ENCODE data around the gene WDR74. TPM values are rescaled to one million over a fixed set of nuclear protein-coding genes. Genes with fewer than 3 reads are reported as not detected.
"Not testable (repeated sequence)": the region's sequence is repeated elsewhere in the genome, so short reads cannot be mapped to it uniquely, and the experiment has no call there.

The WDR74 gene
- total RNA-seq, 1 experiment from 2014 or later, result 61.8 TPM

- DNase-seq (ENCODE audit: low read depth), result no peak
These were observed 21.6 kb upstream of the WDR74 start for GRCh38 chr11:62860835-62861563.

GRCh38 chr11:62859281-62859703, 19.9 kb upstream of the WDR74 start:
- DNase-seq (ENCODE audit: low read depth), result not testable (repeated sequence)

DNA sequence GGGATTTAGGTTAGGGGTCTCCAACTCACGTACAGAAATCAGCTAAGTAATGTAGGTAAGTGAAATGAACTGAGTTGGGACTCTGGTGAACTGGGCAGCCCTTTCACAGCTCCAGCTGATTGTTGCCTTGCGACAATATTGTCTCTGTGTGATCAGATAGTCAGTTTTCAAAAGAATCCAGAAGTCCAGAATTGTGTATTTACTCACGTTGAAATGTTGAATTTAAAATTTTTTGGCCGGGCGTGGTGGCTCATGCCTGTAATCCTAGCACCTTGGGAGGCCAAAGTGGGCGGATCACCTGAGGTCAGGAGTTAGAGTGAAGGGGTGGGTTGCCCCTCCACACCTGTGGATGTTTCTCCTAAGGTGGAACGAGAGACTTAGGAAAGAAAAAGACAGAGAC, 18.8 kb upstream of the WDR74 start:
- DNase-seq (ENCODE audit: low read depth), result no peak

GRCh38 chr11:62857541-62857982, 18.2 kb upstream of the WDR74 start:
- no peak for DNase-seq (ENCODE audit: low read depth)

DNA sequence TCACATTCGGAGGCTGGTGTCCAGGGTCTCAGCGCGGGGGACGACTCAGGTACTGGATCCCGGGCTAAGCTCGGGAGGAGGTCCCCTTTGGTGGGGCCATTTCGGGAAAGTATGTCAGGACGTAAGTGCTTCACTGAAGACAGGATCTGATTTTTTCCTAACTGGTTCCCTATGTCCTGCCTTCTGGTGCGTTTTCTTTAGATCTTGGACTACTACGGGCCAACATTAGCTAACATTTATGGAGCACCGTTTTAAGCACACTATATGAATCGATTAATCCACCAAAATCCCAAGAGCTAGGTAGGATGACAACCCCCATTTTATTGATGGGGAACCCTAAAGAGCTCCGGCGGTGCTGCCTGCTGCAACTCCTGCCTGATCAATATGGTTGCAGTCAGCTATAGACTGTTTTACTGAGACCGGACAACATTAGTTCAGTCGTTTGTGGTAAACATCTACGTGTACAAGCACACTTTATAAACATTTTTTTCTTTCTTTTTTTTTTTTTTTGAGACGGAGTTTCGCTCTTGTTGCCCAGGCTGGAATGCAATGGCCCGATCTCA, 17.0 kb upstream of the WDR74 start:
- DNase-seq (ENCODE audit: low read depth), result no peak

GRCh38 chr11:62855571-62856332, 16.4 kb upstream of the WDR74 start:
- peak; percentile 98 for DNase-seq (ENCODE audit: low read depth)

- DNase-seq (ENCODE audit: low read depth), result no peak
These were observed 15.6 kb upstream of the WDR74 start for GRCh38 chr11:62854825-62855570.

DNA sequence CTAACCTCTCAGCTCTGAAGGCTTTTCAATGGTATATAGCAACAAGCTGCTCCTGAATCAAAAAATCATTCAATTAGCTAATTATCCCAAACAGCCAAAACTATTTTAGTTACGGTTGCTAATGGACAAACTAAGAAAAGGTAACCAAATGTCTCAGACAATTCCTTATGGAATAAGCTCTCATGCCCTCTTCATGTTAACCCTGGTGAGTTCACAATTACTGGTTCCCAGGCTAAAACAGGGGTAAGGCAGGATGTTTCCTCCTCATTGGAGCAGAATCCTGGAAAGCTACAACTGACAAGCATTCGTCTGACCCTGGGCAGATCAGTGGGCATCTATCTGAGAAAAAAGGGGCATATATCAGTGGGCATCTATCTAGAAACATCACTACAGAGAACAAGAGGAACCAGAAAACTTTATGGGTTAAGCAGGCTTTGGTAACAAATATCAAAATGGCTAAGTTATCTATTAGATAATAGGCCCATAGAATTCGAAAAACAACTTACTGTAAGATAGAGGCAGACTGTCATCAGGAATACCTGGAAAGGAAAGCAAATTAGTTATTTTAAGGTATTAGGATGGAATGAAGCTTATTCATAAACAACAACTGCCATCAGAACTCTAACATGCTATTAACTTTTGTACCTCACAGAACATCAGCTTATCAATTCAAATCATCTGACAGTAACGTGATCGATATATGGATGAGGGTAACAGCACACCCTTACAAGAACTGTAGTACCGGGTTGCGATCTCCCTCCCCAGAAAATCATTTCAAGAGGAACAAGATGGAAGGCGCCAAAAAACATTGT, 14.8 kb upstream of the WDR74 start:
- DNase-seq (ENCODE audit: low read depth), result no peak

- no peak for DNase-seq (ENCODE audit: low read depth)
These were observed 14.0 kb upstream of the WDR74 start for GRCh38 chr11:62853279-62853965.

DNA sequence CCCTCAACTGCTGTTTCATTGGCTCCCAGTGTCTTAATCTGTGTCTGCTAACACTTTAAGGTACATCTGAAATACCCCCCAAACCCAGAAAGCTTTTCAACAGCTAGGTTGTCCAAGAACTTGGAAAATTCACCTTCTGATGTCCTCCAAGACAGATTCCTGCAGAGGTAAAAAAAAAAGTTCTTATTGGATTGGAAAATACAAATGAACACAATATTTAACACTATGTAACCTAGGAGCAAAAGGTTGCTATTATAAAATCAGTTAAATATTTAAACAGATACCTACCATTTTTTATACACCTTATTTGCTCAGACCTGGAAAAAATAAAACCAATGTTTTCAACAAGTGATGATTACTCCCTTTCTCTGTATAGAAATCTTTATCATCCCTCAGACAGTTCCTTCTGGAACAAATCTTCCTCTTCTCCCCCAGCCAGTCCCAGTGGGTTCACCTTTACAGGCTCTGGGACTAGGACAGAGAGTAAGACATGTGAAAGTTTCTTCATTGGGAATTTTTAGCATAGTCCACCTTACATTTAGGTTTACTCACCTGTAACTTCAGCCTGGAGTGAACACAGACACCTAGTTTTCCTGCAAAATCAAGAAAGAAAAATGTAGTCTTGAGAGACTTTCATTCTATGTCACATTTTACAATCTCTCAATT, 13.3 kb upstream of the WDR74 start:
- DNase-seq (ENCODE audit: low read depth), result no peak

GRCh38 chr11:62851807-62852522, 12.6 kb upstream of the WDR74 start:
- peak; percentile 45 for DNase-seq (ENCODE audit: low read depth)

- peak; percentile 48 for DNase-seq (ENCODE audit: low read depth)
These were observed 11.8 kb upstream of the WDR74 start for GRCh38 chr11:62850911-62851806.

DNA sequence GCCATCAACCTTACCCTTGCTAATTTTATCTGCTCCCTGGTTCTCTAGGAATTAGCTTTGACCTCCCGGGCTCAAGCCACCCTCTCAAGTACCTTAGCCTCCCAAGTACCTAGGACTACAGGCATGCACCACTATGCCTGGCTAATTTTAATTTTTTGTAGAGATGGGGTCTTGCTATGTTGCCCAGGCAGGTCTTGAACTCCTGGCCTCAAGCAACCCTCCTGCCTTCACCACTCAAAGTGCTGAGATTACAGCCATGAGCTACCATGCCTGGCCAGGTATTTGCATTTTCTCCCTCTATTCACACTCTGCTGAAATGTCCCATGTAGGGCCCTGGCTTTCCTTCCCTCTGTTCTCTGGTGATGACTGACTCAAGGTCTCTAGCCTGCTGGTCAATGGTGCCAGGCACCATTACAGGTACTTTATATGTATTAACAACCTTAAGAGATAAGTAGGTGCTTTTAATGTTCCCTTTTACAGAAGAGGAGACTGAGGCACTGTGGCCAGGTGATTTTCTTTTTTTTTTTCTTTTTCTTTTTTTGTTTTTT, 8.5 kb upstream of the WDR74 start:
- DNase-seq (ENCODE audit: low read depth), result no peak

DNA sequence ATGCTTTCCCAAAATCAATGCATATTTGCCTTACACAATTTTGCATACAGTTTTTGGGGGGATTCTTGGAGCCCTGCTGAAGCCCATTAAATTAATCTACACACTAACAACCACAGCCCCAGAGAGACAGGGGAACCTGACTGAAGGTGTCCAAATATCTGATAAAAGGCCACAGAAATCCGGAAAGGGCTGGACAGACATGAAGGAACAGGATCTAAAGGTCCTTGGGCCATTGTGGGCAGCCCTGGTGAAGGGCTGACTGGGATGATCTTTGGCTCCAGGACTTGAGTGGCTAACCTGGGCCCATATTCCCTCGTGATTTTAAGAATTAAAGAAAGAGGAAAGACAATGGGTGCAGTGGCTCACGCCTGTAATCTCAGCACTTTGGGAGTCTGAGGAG, 6.8 kb upstream of the WDR74 start:
- no peak for DNase-seq (ENCODE audit: low read depth)

GRCh38 chr11:62844154-62844553, 4.8 kb upstream of the WDR74 start:
- DNase-seq (ENCODE audit: low read depth), result no peak

- no peak for DNase-seq (ENCODE audit: low read depth)
These were observed 4.1 kb upstream of the WDR74 start for GRCh38 chr11:62843466-62843865.

GRCh38 chr11:62842891-62843290, 3.5 kb upstream of the WDR74 start:
- not testable (repeated sequence) for DNase-seq (ENCODE audit: low read depth)

GRCh38 chr11:62842171-62842741, 2.9 kb upstream of the WDR74 start:
- no peak for DNase-seq (ENCODE audit: low read depth)
